ENCODE results near the gene SPTLC2. TPM values are rescaled to one million over a fixed set of nuclear protein-coding genes. Genes with fewer than 3 reads are reported as not detected.

SPTLC2 gene
- total RNA-seq, 1 experiment from 2014 or later = 17.9 TPM

- DNase-seq (ENCODE audit: low read depth) = no peak
These were observed 6.8 kb upstream of the SPTLC2 start for GRCh38 chr14:77623201-77623600.

- no peak for DNase-seq (ENCODE audit: low read depth)
These were observed 6.0 kb upstream of the SPTLC2 start for GRCh38 chr14:77622366-77622961.

GRCh38 chr14:77620222-77620870 is 3.9 kb upstream of the SPTLC2 start:
- no peak for DNase-seq (ENCODE audit: low read depth)

GRCh38 chr14:77618381-77618970 is 2.0 kb upstream of the SPTLC2 start:
- DNase-seq (ENCODE audit: low read depth) = no peak

GRCh38 chr14:77616133-77616453 is 344 bp downstream of the SPTLC2 start:
- DNase-seq (ENCODE audit: low read depth) = no peak

DNA sequence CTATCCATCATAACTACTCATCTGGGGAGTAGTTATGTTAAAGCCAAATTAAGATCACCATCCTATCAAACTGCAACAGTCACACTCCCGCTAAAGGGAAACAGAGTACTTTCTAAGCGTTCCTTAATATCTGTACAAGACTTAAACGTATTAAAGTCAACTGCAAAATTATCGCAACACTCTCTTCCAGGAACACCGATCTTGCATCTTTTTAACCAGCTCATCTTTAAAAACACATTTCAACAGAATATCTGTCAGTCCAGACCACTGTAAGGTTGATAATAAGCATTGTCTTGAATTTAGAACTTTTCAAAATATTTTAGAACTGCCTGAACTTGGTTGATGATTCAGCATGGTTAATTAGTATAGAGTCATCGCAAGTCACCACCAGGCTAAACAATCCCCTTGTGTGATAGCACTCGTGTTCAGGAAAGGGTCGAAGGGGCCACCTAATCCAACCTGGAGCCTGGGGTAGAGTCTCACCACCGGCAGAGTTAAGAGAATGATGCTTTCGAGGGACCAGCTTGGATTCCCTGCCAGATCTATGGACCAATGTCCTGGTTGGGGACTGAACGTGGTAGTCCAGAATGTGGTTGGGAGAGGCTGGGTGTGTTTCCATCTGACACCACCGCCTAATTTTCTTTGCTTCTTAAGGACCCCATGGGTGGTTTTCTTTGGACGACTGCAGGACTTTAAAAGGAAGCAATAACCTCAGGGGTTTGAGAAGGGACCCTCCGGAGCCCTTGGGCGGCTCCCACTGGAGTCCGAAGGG is 890 bp downstream of the SPTLC2 start:
- peak; percentile 46 for DNase-seq (ENCODE audit: low read depth)

DNA sequence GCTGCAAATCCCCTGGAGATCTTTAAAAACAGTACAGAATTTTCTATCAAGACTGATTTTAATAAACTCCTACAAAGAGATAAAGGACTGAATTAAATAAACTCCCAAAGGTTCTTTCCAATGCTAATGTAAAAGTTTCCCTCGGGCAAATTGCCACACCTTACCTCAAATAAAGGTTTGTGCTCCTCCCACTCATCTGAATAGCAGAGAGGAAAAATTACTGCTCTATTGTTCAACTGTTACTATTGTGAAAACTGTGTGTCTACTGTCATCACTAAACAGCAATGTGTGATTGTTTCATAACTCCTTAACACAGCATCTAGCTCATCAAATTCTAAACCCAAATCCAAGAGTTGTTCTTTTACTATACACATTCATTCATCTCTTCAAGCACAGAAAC is 3.2 kb downstream of the SPTLC2 start:
- no peak for DNase-seq (ENCODE audit: low read depth)

DNA sequence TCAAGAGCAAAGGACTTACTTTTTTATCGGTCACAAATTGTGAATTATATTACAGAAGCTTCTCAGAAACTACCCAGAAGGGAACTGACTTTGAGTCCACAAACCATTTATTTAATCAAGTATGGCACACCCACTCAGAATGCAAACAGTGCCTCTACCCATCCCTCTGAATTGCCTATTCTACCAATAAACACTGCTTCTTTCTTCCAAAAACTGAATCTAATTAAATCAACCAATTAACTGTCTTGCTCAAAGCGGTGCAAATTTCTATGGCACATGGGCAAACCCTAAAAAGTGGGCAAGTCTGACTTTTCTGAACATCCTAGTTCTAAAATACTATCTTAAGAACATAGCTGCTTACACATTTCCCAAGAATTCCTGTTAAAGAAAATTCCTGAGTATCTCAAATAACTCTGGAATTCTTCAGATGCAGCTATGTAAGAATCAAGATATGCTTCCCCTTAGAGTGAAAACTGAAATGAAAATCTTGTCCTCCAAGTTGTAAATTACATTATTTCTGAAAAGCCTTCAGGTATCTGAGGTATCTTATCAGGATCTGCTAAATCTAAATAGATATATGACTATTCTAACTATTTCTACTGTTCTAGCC is 4.3 kb downstream of the SPTLC2 start:
- peak; percentile 32 for DNase-seq (ENCODE audit: low read depth)

DNA sequence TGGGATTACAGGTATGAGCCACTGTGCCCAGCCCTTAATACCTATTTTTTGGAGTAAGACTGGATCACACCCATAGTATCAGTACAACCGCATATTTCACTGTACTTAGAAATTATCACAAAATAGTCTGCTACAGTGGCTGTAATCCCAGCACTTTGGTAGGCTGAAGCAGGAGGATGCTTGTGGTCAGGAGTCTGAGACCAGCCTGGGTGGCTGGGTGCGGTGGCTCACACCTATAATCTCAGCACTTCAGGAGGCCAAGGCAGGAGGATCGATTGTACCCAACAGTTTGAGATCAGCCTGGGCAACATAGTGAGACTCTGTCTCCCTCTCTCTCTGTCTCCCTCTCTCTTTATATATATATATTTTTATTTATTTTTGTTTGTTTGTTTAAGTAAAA is 5.9 kb downstream of the SPTLC2 start:
- DNase-seq (ENCODE audit: low read depth) = no peak

GRCh38 chr14:77609922-77610321 is 6.5 kb downstream of the SPTLC2 start:
- DNase-seq (ENCODE audit: low read depth) = no peak

DNA sequence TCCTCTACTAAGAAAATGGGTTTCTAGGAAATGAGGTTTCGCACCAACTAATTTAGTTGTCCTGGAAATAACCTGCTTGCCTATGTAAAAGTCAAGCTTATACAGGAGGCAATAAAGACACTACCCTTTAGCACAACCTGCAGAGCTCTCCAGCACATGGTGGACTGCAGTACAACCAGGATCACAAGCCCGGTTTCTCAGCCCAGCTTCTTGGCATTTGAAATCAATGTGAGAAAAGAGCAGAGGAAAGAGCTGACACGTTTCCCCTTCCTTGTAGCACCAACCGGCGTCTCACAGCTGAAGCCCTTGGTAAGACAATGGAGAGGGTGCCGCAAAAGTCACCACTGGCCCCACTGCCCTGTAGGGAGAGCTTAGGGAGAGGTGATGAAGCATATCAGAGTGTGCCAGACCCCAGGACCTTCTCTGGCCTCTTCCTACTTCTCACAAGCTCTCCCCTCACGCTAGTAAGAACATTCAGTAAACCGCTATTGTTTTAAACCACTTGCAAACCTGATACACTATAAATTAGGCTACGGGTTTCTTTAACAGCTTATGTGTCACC is 8.6 kb downstream of the SPTLC2 start:
- DNase-seq (ENCODE audit: low read depth) = no peak

GRCh38 chr14:77605392-77605972 is 11.0 kb downstream of the SPTLC2 start:
- DNase-seq (ENCODE audit: low read depth) = no peak

GRCh38 chr14:77603654-77604255 is 12.7 kb downstream of the SPTLC2 start:
- peak; percentile 45 for DNase-seq (ENCODE audit: low read depth)

GRCh38 chr14:77603031-77603430 is 13.4 kb downstream of the SPTLC2 start:
- DNase-seq (ENCODE audit: low read depth) = no peak

DNA sequence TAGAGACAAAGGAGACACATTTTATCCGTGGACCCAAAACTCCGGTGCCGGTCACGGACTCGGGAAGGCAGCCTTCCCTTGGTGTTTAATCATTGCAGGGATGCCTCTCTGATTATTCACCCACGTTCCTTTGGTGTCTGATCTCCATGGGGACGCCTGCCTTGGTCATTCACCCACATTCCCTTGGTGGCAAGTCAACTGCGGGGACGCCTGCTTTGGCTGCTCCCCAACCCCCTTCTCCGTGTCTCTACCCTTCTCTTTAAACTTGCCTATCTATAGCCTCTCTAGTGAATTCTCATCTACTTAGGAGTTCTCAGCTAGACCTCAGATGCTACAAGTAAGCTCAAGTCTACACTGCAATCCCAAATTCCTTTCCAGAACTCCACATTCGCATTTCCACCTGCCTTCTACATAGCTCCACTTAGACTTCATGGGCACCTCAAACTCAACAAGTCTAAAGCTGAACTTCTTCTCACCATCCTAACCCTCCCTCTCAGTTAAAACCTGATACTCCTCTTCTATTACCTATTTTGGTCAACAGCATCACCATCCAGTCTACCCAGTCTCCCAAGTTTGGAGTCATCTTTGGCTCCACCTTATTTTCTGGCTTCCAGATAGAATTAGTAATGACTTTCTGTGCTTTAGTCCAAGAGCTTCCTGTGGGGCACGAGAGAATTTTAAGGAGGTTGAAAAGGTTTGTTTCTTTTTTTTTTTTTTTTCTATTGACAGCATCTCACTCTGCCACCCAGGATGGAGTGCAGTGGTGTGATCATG is 14.4 kb downstream of the SPTLC2 start:
- no peak for DNase-seq (ENCODE audit: low read depth)

DNA sequence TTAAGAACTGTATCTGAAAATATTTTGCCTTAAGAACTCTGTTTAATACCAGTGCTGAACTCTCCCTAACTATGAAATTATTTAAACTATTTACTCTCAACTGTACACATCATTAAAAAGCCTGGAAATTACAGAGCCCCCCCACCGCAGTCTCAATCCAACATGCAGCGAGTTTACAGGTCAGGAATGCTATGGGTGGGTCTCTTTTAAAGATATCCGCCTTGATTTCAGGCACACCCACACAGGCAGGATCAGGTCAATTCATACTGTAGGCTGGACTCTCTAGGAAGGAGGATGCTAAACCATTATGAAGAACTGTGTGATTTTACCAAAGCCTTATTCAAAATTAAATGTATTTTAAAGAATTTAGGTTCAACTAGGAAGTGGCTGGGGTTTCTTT is 16.5 kb downstream of the SPTLC2 start:
- no peak for DNase-seq (ENCODE audit: low read depth)

- DNase-seq (ENCODE audit: low read depth) = no peak
These were observed 17.9 kb downstream of the SPTLC2 start for GRCh38 chr14:77598366-77599070.

DNA sequence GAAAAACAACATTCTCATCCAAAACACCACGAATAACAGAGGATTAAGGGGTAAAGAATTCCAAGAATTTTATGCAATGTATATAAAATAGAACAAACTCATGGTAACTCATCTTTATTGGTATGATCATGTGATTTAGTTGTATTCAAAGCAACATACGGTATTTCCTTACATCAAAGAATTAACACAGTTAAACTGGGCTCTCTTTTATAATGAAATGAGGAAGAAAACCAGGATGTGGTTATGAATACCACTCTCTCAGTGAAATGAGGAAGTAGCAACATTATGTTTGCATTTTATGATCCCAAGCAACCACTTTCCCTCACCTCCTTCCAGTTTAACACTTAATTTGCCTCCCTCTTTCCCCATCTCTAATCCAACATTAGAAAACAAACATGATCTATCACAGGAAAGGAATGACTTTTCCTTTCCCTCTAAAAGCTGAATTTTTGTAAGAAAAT is 22.9 kb downstream of the SPTLC2 start:
- DNase-seq (ENCODE audit: low read depth) = peak; percentile 70

DNA sequence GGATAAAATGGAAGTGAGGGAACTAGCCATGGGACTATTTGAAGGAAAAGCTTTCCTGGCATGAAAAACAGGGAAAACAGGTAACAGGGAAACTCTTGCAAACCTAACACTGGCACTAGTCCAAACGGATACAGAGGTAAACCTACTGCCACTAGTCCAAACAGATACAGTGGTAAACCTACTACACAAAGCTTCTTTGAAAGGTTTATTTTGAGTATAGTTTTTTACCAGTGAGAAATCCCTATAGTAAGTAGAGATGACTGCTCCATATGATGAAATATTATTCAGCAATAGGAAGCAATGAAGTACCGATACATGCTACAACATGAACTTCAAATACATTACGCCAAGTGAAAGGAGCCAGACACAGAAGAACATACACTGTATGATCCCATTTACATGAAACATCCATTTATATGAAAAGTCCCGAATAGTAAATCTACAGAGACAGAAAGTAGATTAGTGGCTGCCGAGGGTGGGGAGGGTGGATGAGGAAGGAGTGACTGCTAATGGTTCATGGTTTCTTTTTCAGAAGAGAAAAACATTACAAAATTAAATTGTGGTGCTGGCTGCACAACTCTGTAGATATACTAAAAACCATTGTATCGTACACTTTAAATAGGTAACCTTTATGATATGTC is 25.5 kb downstream of the SPTLC2 start:
- DNase-seq (ENCODE audit: low read depth) = no peak
